Adrenal gland (tissue), 12 donors: ENCODE results near the gene FADD. TPM values are rescaled to one million over a fixed set of nuclear protein-coding genes. Genes with fewer than 3 reads are reported as not detected.
A peak's percentile ranks its signal among the peaks of the same experiment; 100 is the strongest.

Experiments used
- DNase-seq, 7 donors: peaks; one replicate each; pipeline ENCODE4 v3.0.0-alpha.2; 2019 to 2020
- H3K27ac ChIP-seq, 5 donors: fragments of 200-600 bp; sonication (generic) in 4 of 5; 1 replicate in 3 of 5; 2 replicates in 2 of 5; pipeline versions ENCODE4 v1.5.1 to v1.8.0; 2016 to 2020; ENCODE audit warnings: mild to moderate bottlenecking in 1 of 5
- H3K27me3 ChIP-seq: fragments of 200-600 bp; 2 replicates; pipeline ENCODE4 v1.8.0; 2021
- H3K36me3 ChIP-seq, 2 donors: fragments of 200-600 bp; replicated peaks in 1 of 2; 1 replicate in 1 of 2; 2 replicates in 1 of 2; pipeline versions ENCODE4 v1.5.1 to v1.8.0; 2018 to 2022
- H3K4me1 ChIP-seq, 2 donors: fragments of 200-600 bp; replicated peaks in 1 of 2; 1 replicate in 1 of 2; 2 replicates in 1 of 2; pipeline versions ENCODE4 v1.5.1 to v1.8.0; 2018 to 2021
- H3K4me3 ChIP-seq, 4 donors: fragments of 200-600 bp; sonication (generic) in 3 of 4; one replicate each; pipeline ENCODE4 v1.5.1; 2016 to 2018
- H3K9me3 ChIP-seq, 3 donors: fragments of 200-600 bp; sonication (generic) in 1 of 3; replicated peaks in 1 of 3; 1 replicate in 2 of 3; 2 replicates in 1 of 3; pipeline versions ENCODE4 v1.5.1 to v1.8.0; 2016 to 2021
- POLR2A ChIP-seq, 2 donors: fragments of 450-650 bp; IDR thresholded peaks; one replicate each; pipeline ENCODE4 v1.6.1; 2017; ENCODE audit warnings: antibody characterized with exemption in 2 of 2, mild to moderate bottlenecking in 2 of 2, moderate library complexity in 1 of 2
- WGBS, 4 donors: extraction: QIAGEN DNeasy Blood & Tissue Kit in 2 of 4; methylation state at CpG; one replicate each; pipeline versions ENCODE4 v1.1.5 to v1.1.7; 2013 to 2017; 5-methylcytosine and 5-hydroxymethylcytosine counted together
- intact Hi-C, 2 donors: fragments of 100-400 bp; cut with DNase I; formaldehyde crosslinking; loops; one replicate each; pipeline versions ENCODE4 v1.14.1 to v1.15.0; 2022 to 2023
- polyA plus RNA-seq, 3 donors: library from polyadenylated mRNA; stranded (reverse); fragments of 200-250 nt in 2 of 3; fragments of 350-450 nt in 1 of 3; fragmentation: Illumina TruSeq in 1 of 3; extraction: RNeasy Lipid Tissue Mini Kit (QIAGEN cat#74804) in 1 of 3; gene quantifications; one replicate each; pipeline ENCODE4 v1.2.3, GENCODE V29; 2013 to 2014
- total RNA-seq, 9 donors: library from RNA; depleted of rRNA in 4 of 9; stranded (reverse); fragments of >200 nt in 4 of 9; fragments of 120-200 nt in 1 of 9; fragmentation: NEBNext Ultra II Directional in 1 of 9; extraction: Animal tissue kit (Norgen Biotek cat#: 25700) in 1 of 9; gene quantifications; one replicate each; pipeline versions ENCODE4 v1.1.0 to v1.2.4, GENCODE V29; 2013 to 2023
- TF ChIP-seq, protein P1 (sequence below), 6 experiments: fragments of 450-650 bp in 4 of 6; fragments of 200-600 bp in 2 of 6; sonication (generic) in 1 of 6; IDR thresholded peaks; 1 replicate in 5 of 6; 2 replicates in 1 of 6; pipeline versions ENCODE4 v1.5.1 to v1.8.0; 2016 to 2021; ENCODE audit warnings: antibody characterized with exemption in 6 of 6, mild to moderate bottlenecking in 2 of 6, moderate library complexity in 1 of 6
- donor health status: healthy with polysubstance abuse.
- donor health status: Bipolar disorder and iron deficiency.
- donor health status: DM: yes; HTN: yes; CAD: no.
- donor health status: DM: no; HTN: no; CAD: no.
- donor health status: DM: no; HTN: no; CAD: no.
- donor health status: DM: yes; HTN: yes; CAD: no.

Gene FADD
- total and polyA plus RNA-seq, 12 donors, result 8.9 to 37.9 (median 26.2) TPM

DNA sequence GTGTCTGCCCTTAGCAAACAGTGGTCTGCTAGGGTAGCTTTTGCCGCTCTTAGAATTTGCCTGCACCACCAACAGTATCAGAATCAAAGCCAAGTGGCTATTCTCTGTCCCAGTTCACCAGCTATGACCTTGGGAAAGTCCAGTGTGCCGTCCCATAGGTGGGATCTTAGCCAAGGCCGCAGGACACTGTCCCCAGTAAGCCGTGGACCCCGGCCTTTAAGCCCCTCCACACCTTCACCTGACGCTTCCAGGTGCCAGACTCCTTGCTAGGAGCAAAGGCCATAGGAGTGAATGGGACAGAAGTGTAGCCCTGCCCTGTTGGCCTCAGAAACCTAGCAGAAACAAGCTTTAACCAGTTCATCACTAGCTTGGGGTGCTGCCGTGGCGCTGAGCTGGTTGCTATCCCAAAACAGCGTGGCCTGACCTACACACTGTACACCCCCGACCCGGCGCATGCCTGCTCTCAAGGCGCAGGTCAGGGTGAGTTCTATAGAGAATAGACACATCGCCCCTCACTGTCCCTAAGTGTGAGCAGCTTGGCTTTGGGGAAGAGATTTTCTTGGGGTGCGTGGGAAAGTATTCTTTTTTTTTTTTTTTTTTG is 4.5 kb downstream of the FADD start:
- peaks cover 12 to 32% of the 10 kb centered on the region in 2 donors for H3K4me1 ChIP-seq
- DNase-seq, result no peak
- intact Hi-C loops, result no loop called here
- H3K9me3 ChIP-seq, result no peaks in the 10 kb centered on the region
- TF ChIP-seq, protein P1, sequence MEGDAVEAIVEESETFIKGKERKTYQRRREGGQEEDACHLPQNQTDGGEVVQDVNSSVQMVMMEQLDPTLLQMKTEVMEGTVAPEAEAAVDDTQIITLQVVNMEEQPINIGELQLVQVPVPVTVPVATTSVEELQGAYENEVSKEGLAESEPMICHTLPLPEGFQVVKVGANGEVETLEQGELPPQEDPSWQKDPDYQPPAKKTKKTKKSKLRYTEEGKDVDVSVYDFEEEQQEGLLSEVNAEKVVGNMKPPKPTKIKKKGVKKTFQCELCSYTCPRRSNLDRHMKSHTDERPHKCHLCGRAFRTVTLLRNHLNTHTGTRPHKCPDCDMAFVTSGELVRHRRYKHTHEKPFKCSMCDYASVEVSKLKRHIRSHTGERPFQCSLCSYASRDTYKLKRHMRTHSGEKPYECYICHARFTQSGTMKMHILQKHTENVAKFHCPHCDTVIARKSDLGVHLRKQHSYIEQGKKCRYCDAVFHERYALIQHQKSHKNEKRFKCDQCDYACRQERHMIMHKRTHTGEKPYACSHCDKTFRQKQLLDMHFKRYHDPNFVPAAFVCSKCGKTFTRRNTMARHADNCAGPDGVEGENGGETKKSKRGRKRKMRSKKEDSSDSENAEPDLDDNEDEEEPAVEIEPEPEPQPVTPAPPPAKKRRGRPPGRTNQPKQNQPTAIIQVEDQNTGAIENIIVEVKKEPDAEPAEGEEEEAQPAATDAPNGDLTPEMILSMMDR (IDR thresholded peaks at IDR 0.05), result no peak
- TF ChIP-seq POLR2A (IDR thresholded peaks at IDR 0.05), result no peak
- peak overlapping the region in 1 of 5 donors; percentile 7 for H3K27ac ChIP-seq
- H3K4me3 ChIP-seq, result no peak overlapping the region
- 72 to 83% (median 77%) methylated on average over 15 of the region's 15 CpGs for WGBS, 4 donors
- peaks cover 0 to 27% of the 10 kb centered on the region in 2 donors for H3K36me3 ChIP-seq
- no peaks in the 10 kb centered on the region for H3K27me3 ChIP-seq

DNA sequence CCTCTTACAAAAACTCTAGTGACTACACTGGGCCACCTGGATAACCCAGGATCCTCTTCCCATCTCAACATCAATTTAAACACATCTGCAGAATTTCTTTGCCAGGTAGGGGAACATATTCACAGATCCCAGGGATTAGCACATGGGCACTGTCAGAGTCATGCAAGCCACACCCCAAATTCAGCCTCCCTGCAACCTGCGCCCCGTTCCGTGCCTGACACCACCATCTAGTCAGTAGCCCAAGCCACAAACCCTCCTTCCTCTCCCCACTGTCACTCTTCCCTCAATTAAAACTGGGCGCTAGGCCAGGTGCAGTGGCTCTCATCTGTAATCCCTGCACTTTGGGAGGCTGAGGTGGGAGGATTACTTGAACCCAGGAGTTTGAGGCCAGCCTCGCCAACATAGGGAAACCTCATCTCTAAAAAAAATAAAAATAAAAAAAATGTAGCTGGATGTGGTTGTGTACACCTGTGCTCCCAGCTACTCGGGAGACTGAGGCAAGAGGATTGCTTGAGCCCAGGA is 6.4 kb downstream of the FADD start:
- Histone ChIP-seq H3K27me3 (no peaks in the 10 kb centered on the region), H3K36me3 (peaks cover 0 to 27% of the 10 kb centered on the region in 2 donors), H3K4me3 (no peak overlapping the region), H3K27ac (peak overlapping the region in 1 of 5 donors; percentile 56), H3K9me3 (no peaks in the 10 kb centered on the region), H3K4me1 (peaks cover 8 to 24% of the 10 kb centered on the region in 2 donors)
- TF ChIP-seq, protein P1 (IDR thresholded peaks at IDR 0.05), result no peak
- TF ChIP-seq POLR2A (IDR thresholded peaks at IDR 0.05), result no peak
- 92 to 96% (median 93%) methylated on average over 6 of the region's 6 CpGs for WGBS, 4 donors
- no peak for DNase-seq
- intact Hi-C loops, result no loop called here

DNA sequence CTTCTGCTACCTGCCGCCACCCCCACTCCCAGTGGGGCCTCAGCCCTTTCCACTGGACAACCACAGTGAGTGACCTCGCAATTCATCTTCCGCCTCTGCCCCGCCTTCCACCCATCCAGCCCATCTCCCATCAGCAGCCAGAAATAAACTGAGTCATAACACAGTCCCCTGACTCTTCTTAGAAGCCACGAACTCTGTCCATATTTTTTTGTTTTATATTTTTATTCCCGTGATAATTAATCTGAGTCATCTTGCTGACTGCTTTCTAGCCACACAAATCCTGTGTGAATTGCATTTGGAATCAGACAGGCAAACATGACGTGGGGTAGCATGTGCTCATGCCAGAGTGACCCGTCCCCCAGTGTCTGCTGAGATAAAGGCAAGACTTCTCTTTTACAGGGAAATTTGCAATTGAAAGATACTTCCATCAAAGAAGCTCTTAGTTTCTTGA is 7.0 kb downstream of the FADD start:
- 55 to 65% (median 60%) methylated on average over 8 of the region's 8 CpGs for WGBS, 4 donors
- Histone ChIP-seq H3K9me3 (no peaks in the 10 kb centered on the region), H3K27ac (peak overlapping the region in 2 of 5 donors; percentile 3 to 56), H3K4me3 (no peak overlapping the region), H3K4me1 (peaks cover 4 to 18% of the 10 kb centered on the region in 2 donors), H3K36me3 (peaks cover 0 to 27% of the 10 kb centered on the region in 2 donors), H3K27me3 (no peaks in the 10 kb centered on the region)
- TF ChIP-seq, protein P1 (IDR thresholded peaks at IDR 0.05), result no peak
- no peak for TF ChIP-seq POLR2A (IDR thresholded peaks at IDR 0.05)
- intact Hi-C loops, result no loop called here
- peak in 2 of 7 donors; percentile 21 to 70 for DNase-seq

DNA sequence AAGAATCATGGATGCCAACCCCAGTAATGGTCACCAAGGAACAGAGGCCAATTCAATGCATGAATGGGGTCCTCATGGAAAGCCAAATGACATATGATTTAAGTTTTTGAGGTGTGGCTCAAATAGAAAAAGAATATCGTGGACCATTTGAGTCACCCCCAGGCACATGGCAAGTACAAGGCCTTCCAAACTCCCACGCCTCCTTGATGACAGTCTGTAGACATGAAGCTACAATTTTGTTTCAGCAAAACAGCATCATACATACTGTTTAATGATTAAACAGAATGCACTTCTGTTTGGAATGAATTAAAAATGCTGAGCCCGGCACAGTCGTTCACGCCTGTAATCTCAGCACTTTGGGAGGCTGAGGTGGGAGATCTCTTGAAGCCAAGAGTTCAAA is 7.4 kb downstream of the FADD start:
- no peaks in the 10 kb centered on the region for H3K27me3 ChIP-seq
- H3K9me3 ChIP-seq, result no peaks in the 10 kb centered on the region
- WGBS, 4 donors, result 75 to 82% (median 81%) methylated on average over 5 of the region's 5 CpGs
- TF ChIP-seq, protein P1 (IDR thresholded peaks at IDR 0.05), result no peak
- TF ChIP-seq POLR2A (IDR thresholded peaks at IDR 0.05), result no peak
- peak in 1 of 7 donors; percentile 43 for DNase-seq
- peaks cover 4 to 13% of the 10 kb centered on the region in 2 donors for H3K4me1 ChIP-seq
- peak overlapping the region in 1 of 5 donors; percentile 56 for H3K27ac ChIP-seq
- intact Hi-C loops, result no loop called here
- H3K36me3 ChIP-seq, result peaks cover 0 to 27% of the 10 kb centered on the region in 2 donors
- no peak overlapping the region for H3K4me3 ChIP-seq
